K562 (cell line): ENCODE measurements around the gene CRYM. TPM values are rescaled to one million over a fixed set of nuclear protein-coding genes. Genes with fewer than 3 reads are reported as not detected.

Experiments
- ARID1B ChIP-seq: fragments of 450-650 bp; IDR thresholded peaks from 2 replicates; pipeline ENCODE4 v1.6.1; 2016; ENCODE audit warnings: antibody characterized with exemption, mild to moderate bottlenecking, inconsistent platforms
- BACH1 ChIP-seq: fragments of 200-800 bp; sonication (Bioruptor generic); IDR thresholded peaks from 2 replicates; pipeline ENCODE4 v1.6.1; 2016; ENCODE audit warnings: missing genetic modification characterization, missing compliant biosample characterization
- BDP1 ChIP-seq: IDR thresholded peaks from 3 replicates; pipeline ENCODE4 v1.6.1; 2011; ENCODE audit not compliant: insufficient read length, insufficient read depth
- CBX3 ChIP-seq, 2 experiments: IDR thresholded peaks; 1 replicate in 1 of 2; 2 replicates in 1 of 2; pipeline ENCODE4 v1.6.1; 2012; ENCODE audit warnings: inconsistent platforms in 2 of 2, low read length in 2 of 2, borderline replicate concordance in 1 of 2, control low read depth in 1 of 2
- CCNT2 ChIP-seq: IDR thresholded peaks from 2 replicates; pipeline ENCODE4 v1.6.1; 2011; ENCODE audit warnings: borderline replicate concordance, low read depth, mild to moderate bottlenecking, moderate library complexity, mixed read lengths, low read length; ENCODE audit not compliant: insufficient read length; ENCODE audit errors: extremely low read depth
- ELK1 ChIP-seq: sonication (generic); formaldehyde crosslinking; IDR thresholded peaks from 2 replicates; pipeline ENCODE4 v1.8.1; 2022; ENCODE audit warnings: missing genetic modification reagents
- HDAC2 ChIP-seq: fragments of 450-650 bp; IDR thresholded peaks from 2 replicates; pipeline ENCODE4 v1.6.1; 2016; ENCODE audit warnings: mild to moderate bottlenecking
- KDM1A ChIP-seq, 2 experiments: fragments of 450-650 bp; IDR thresholded peaks; 2 replicates each; pipeline ENCODE4 v1.6.1; 2016; ENCODE audit warnings: mild to moderate bottlenecking in 2 of 2
- KLF6 ChIP-seq: fragments of 250-450 bp; sonication (Bioruptor Pico); IDR thresholded peaks from 2 replicates; pipeline ENCODE4 v1.4.0; 2020; ENCODE audit warnings: mild to moderate bottlenecking, moderate library complexity, borderline replicate concordance
- NFXL1 ChIP-seq: fragments of 450-650 bp; formaldehyde crosslinking; IDR thresholded peaks from 2 replicates; pipeline ENCODE4 v1.4.0; 2021; ENCODE audit warnings: mild to moderate bottlenecking
- POU5F1 ChIP-seq: fragments of 150-350 bp; IDR thresholded peaks from 2 replicates; pipeline ENCODE4 v1.6.1; 2014; ENCODE audit warnings: borderline replicate concordance, low read length, low read depth, mild to moderate bottlenecking; ENCODE audit not compliant: partially characterized antibody
- TAF7 ChIP-seq: fragments of 450-650 bp; IDR thresholded peaks from 2 replicates; pipeline ENCODE4 v1.6.1; 2016; ENCODE audit warnings: missing genetic modification characterization, missing compliant biosample characterization
- TEAD2 ChIP-seq: fragments of 450-650 bp; IDR thresholded peaks from 2 replicates; pipeline ENCODE4 v1.6.1; 2016; ENCODE audit warnings: missing genetic modification characterization, control low read depth, missing compliant biosample characterization
- TFAP4 ChIP-seq: sonication (generic); formaldehyde crosslinking; IDR thresholded peaks from 2 replicates; pipeline ENCODE4 v1.8.0; 2022; ENCODE audit warnings: missing genetic modification reagents, mild to moderate bottlenecking, moderate library complexity, borderline replicate concordance
- ZC3H11A ChIP-seq: IDR thresholded peaks from 2 replicates; pipeline ENCODE4 v1.6.1; 2012; ENCODE audit warnings: low read depth, low read length, improper control_type of control experiment
- ZFP30 ChIP-seq: fragments of 250-450 bp; sonication (Bioruptor Pico); IDR thresholded peaks from 2 replicates; pipeline ENCODE4 v1.8.0; 2022; ENCODE audit warnings: moderate library complexity, mild to moderate bottlenecking, inconsistent platforms, borderline replicate concordance
- ZNF239 ChIP-seq: fragments of 250-450 bp; sonication (Bioruptor Pico); IDR thresholded peaks from 2 replicates; pipeline ENCODE4 v1.4.0; 2020; ENCODE audit warnings: mild to moderate bottlenecking
- ZNF347 ChIP-seq: fragments of 450-650 bp; formaldehyde crosslinking; IDR thresholded peaks from 2 replicates; pipeline ENCODE4 v1.4.0; 2020; ENCODE audit warnings: low read depth, mild to moderate bottlenecking, moderate library complexity
- ZNF445 ChIP-seq: fragments of 250-450 bp; sonication (Bioruptor Pico); IDR thresholded peaks from 2 replicates; pipeline ENCODE4 v1.4.0; 2020; ENCODE audit warnings: low read depth, mild to moderate bottlenecking, moderate library complexity
- polyA plus RNA-seq, 8 experiments: library from polyadenylated mRNA; depleted of rRNA in 4 of 8; stranded (reverse) in 5 of 8; unstranded in 3 of 8; fragments of >200 nt; fragmentation: Nextera tagmentation in 2 of 8; fragmentation: Illumina TruSeq in 1 of 8; extraction: Ambion mirVana in 2 of 8; extraction: Trizol in 1 of 8; gene quantifications; 2 replicates each; pipeline versions ENCODE4 v1.2.1 to v1.2.3, GENCODE V29; 2011 to 2014; ENCODE audit warnings: inconsistent platforms in 1 of 8, missing spikeins in 1 of 8
- total RNA-seq, 7 experiments: library from RNA; depleted of rRNA in 6 of 7; stranded (reverse); fragments of >200 nt in 6 of 7; fragmentation: Illumina TruSeq in 2 of 7; extraction: Trizol in 2 of 7; gene quantifications; 2 replicates each; pipeline versions ENCODE4 v1.2.1 to v1.2.3, GENCODE V29; 2011 to 2021; ENCODE audit warnings: low replicate concordance in 1 of 7
- TF ChIP-seq, protein P1 (sequence below): sonication (generic); formaldehyde crosslinking; IDR thresholded peaks from 2 replicates; pipeline ENCODE4 v1.4.0; 2020; ENCODE audit warnings: mild to moderate bottlenecking, missing genetic modification reagents
- TF ChIP-seq, protein P2 (sequence below): fragments of 250-450 bp; sonication (Bioruptor Pico); IDR thresholded peaks from 2 replicates; pipeline ENCODE4 v1.5.0; 2022; ENCODE audit warnings: mild to moderate bottlenecking
- TF ChIP-seq, protein P3 (sequence below): fragments of 250-450 bp; sonication (Bioruptor Pico); IDR thresholded peaks from 2 replicates; pipeline ENCODE4 v1.5.0; 2020; ENCODE audit warnings: mild to moderate bottlenecking, borderline replicate concordance

The CRYM gene
- total and polyA plus RNA-seq, 9 of the 15 experiments (the other 6 are each of a cell fraction or from before 2014, with no cell fraction given), result 0.08 to 0.98 (median 0.47) TPM

DNA sequence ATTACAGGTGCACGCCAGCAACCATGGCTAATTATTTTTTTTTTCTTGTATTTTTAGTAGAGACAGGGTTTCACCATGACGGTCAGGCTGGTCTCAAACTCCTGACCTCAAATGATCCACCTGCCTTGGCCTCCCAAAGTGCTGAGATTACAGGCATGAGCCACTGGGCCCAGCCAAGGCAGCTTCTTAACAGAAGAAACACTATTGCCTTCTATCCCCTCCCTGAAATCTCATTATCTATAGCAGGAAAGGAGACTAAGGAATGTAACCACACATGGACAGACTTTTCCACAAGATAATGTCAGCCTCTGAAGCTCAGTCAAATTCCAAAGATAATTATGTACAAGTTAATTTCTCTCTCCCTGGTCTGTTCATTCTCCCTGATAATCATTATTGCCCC, 61.0 kb downstream of the CRYM start (continued):
- TF ChIP-seq, protein P1, sequence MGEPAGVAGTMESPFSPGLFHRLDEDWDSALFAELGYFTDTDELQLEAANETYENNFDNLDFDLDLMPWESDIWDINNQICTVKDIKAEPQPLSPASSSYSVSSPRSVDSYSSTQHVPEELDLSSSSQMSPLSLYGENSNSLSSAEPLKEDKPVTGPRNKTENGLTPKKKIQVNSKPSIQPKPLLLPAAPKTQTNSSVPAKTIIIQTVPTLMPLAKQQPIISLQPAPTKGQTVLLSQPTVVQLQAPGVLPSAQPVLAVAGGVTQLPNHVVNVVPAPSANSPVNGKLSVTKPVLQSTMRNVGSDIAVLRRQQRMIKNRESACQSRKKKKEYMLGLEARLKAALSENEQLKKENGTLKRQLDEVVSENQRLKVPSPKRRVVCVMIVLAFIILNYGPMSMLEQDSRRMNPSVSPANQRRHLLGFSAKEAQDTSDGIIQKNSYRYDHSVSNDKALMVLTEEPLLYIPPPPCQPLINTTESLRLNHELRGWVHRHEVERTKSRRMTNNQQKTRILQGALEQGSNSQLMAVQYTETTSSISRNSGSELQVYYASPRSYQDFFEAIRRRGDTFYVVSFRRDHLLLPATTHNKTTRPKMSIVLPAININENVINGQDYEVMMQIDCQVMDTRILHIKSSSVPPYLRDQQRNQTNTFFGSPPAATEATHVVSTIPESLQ, result no peak
- TF ChIP-seq ZC3H11A, result no peak
- no peak for TF ChIP-seq ZNF239
- no peak for TF ChIP-seq TEAD2 (tag)
- no peak for TF ChIP-seq TFAP4 (CRISPR knock-in tag)
- no peak for TF ChIP-seq BDP1
- TF ChIP-seq NFXL1 (CRISPR knock-in tag), result no peak
- TF ChIP-seq, protein P2, sequence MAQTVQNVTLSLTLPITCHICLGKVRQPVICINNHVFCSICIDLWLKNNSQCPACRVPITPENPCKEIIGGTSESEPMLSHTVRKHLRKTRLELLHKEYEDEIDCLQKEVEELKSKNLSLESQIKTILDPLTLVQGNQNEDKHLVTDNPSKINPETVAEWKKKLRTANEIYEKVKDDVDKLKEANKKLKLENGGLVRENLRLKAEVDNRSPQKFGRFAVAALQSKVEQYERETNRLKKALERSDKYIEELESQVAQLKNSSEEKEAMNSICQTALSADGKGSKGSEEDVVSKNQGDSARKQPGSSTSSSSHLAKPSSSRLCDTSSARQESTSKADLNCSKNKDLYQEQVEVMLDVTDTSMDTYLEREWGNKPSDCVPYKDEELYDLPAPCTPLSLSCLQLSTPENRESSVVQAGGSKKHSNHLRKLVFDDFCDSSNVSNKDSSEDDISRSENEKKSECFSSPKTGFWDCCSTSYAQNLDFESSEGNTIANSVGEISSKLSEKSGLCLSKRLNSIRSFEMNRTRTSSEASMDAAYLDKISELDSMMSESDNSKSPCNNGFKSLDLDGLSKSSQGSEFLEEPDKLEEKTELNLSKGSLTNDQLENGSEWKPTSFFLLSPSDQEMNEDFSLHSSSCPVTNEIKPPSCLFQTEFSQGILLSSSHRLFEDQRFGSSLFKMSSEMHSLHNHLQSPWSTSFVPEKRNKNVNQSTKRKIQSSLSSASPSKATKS (CRISPR knock-in tag), result no peak
- TF ChIP-seq TAF7 (tag), result no peak
- no peak for TF ChIP-seq KLF6 (CRISPR knock-in tag)
- peak; percentile 71 to 79 for TF ChIP-seq KDM1A (IDR thresholded peaks at IDR 0.05)
- TF ChIP-seq CCNT2, result no peak
- TF ChIP-seq BACH1 (tag), result no peak
- no peak for TF ChIP-seq ZNF347 (CRISPR knock-in tag)
- TF ChIP-seq, protein P3, sequence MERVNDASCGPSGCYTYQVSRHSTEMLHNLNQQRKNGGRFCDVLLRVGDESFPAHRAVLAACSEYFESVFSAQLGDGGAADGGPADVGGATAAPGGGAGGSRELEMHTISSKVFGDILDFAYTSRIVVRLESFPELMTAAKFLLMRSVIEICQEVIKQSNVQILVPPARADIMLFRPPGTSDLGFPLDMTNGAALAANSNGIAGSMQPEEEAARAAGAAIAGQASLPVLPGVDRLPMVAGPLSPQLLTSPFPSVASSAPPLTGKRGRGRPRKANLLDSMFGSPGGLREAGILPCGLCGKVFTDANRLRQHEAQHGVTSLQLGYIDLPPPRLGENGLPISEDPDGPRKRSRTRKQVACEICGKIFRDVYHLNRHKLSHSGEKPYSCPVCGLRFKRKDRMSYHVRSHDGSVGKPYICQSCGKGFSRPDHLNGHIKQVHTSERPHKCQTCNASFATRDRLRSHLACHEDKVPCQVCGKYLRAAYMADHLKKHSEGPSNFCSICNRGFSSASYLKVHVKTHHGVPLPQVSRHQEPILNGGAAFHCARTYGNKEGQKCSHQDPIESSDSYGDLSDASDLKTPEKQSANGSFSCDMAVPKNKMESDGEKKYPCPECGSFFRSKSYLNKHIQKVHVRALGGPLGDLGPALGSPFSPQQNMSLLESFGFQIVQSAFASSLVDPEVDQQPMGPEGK (CRISPR knock-in tag), result no peak
- TF ChIP-seq ARID1B, result peak; percentile 82
- no peak for TF ChIP-seq POU5F1
- peak; percentile 36; the same call in 1 of the 2 replicates for TF ChIP-seq HDAC2
- TF ChIP-seq ZNF445 (CRISPR knock-in tag), result no peak
- TF ChIP-seq ELK1 (CRISPR knock-in tag), result no peak
- TF ChIP-seq CBX3 (IDR thresholded peaks at IDR 0.05; ENCODE audit: borderline replicate concordance in 1 of 2, low read length in 2 of 2), result no peak
- TF ChIP-seq ZFP30 (CRISPR knock-in tag), result no peak
